GM21526 (cell line): ENCODE measurements around the gene RAD51.

Experiments
- ATAC-seq: cut with Tn5 transposase; IDR thresholded peaks from one replicate; pipeline ENCODE4 v1.9.1; 2021; ENCODE audit warnings: moderate library complexity; ENCODE audit not compliant: unreplicated experiment, low FRiP score

The RAD51 gene

GRCh38 chr15:40756938-40757337 is 62.0 kb downstream of the RAD51 start:
- ATAC-seq, result no peak

DNA sequence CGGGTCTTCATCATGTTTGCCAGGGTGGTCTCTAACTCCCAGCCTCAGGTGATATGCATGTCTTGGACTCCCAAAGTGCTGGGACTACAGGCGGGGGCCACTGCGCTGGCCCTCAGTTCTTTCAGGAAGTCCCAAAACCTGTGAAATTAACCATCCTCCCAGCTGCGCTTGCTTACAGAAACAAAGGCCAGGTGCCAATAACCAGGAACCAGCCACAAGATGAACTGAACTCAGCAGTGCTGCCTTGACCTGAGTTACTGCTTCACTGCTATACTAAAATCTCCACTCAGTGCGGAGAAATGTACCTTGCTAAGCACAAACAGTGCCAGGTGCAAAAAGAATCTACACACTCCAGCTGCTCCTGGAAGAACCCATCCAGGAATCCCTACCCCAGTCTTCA is 65.0 kb downstream of the RAD51 start:
- ATAC-seq, result no peak

GRCh38 chr15:40762919-40763800 is 68.2 kb downstream of the RAD51 start:
- ATAC-seq, result no peak

DNA sequence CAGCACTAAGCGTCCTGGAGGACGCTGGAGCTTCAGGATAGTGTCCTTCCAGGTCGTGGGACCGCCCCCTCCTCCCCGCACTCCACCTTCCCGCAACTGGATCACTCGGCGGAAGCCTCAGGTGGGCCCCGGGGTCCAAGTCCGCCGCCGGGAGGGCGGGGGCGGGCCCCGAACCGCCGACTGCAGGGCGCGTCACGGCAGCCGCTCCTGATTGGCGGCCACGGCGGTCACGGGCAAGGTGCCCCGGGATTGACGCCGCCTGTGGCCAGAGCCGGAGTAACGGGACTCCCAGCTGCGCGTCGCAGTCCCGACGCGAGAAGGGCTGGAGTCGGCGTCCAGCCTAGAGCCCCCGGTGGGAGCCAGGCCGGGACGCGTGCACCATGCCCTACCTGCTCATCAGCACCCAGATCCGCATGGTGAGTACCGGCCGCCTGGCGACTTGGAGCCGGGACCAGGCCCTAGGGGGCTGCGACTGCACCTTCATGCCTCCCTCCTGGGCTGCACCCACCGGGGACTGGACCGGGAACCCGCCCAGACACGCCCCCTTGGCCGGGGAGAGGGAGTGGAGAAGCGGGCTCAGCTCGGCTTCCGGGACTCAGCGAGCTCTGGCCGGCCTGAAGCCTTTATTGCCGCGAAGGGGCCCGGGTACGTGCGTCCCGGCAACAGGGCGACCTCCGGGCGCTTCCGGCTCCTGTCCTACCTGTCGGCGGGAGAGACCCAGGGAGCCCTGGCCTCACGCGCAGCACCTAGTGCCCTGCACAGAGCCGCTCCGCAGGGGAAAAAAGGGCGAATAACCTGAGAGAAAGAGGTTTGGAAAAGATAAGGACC is 69.0 kb downstream of the RAD51 start, which contains the start of gene GCHFR:
TSS of gene GCHFR (plus strand) at position 268 of the 828 bp plus-strand sequence. CDS start at position 381, 113 bp downstream.
- peak; percentile 53 for ATAC-seq

DNA sequence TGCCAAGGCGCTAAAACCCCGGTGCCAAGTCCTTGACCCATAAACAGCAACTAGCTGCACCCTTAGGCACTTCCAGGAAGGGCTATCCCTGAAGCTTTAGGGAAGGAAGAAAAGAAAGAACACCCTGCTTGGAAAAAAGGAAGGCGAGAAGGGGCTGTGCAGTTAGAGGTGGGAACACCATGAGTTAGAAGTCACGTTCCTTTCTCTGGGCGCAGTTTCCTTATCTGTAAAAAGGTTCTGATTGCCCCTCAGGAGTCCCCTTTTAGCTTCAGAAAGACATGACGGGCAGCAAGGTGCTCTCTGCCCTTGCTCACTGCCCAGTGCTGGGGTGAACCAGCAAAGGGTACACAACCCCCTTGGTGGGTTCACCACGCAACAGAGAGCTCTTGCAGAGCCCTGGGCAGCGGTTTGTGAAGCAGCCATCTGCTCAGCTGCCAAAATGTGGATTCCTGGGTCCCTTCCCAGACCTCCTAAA is 69.7 kb downstream of the RAD51 start:
- ATAC-seq, result no peak

- no peak for ATAC-seq
Observed at GRCh38 chr15:40766194-40766815, 71.3 kb downstream of the RAD51 start.

GRCh38 chr15:40766906-40767837 is 72.2 kb downstream of the RAD51 start:
- no peak for ATAC-seq

GRCh38 chr15:40767838-40768500 is 73.0 kb downstream of the RAD51 start:
- no peak for ATAC-seq

DNA sequence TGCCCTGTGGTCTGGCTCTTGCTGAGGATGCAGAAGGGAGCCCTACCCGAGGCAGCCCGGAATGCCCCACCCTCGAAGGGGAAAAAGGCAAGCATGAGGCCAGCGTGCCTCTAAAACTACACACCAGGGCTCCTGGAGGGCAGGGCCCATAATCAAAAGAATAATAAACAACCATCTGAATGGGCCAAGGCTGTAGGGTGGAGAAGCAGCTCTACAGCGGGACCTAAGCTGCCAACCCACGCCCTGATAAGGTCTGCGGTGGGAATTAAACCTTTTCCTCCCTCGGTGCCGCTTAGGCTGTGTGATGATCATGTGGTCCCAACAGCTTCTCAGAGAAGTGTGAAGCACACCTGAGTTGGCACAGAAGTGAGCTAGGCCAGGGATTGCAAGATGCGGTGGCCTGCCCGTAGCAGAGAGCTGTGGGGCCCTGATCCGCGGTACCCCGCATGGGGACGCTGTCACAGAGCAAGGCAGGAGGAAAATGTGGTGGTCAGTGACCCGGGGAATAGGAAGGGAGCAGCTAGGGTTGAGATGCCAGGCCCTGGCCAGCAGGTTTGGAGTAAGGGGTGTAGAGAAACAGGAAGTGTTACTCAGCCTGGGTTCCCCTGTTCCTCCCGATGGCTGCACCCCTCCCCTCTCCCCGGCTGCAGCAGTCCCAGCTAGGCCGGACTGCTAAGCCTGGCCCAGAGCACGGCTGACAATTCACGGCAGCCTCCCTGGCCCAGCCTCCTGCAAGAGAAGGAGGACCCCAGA is 73.7 kb downstream of the RAD51 start:
- ATAC-seq, result no peak

GRCh38 chr15:40769274-40770146 is 74.5 kb downstream of the RAD51 start, which contains the start of gene C15orf62:
Gene C15orf62 (plus strand): TSS chr15:40769980. CDS start chr15:40770496, 516 bp downstream.
- no peak for ATAC-seq

DNA sequence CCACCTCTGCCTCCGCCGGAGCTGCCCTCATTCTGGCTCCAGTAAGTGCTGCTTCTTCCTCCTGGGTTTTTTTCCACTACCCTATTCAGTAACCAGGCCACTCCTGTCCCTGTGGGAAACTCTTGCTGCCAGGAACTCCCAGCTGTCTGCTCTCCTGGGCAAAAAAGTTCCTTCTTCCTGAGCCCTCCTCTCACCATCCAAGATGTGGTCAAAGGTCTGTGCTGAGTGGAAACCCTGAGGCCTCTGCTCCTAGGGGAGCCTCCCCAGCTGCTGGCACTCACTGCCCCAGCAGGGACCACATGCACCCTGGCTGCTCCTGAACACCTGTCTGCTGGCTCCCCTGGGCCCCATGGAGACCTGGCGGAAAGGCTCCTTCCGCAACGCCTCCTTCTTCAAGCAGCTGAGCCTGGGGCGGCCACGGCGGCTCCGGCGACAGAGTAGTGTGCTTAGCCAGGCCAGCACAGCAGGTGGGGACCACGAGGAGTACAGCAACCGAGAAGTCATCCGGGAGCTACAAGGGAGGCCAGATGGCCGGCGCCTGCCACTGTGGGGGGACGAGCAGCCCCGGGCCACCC is 75.3 kb downstream of the RAD51 start:
- no peak for ATAC-seq

GRCh38 chr15:40771242-40771641 is 76.3 kb downstream of the RAD51 start:
- no peak for ATAC-seq

GRCh38 chr15:40772014-40772413 is 77.0 kb downstream of the RAD51 start:
- no peak for ATAC-seq

GRCh38 chr15:40773496-40773895 is 78.5 kb downstream of the RAD51 start:
- no peak for ATAC-seq

GRCh38 chr15:40773902-40774301 is 78.9 kb downstream of the RAD51 start:
- no peak for ATAC-seq

GRCh38 chr15:40775007-40775406 is 80.0 kb downstream of the RAD51 start:
- no peak for ATAC-seq
